Measurements from ENCODE around the gene FIGN. TPM values are rescaled to one million over a fixed set of nuclear protein-coding genes. Genes with fewer than 3 reads are reported as not detected.

The FIGN gene
- total and polyA plus RNA-seq, 2 of the 8 experiments (the other 6 are each of a cell fraction or from before 2014, with no cell fraction given): 5.0 to 22.8 TPM

- TF ChIP-seq RAD21 (IDR thresholded peaks at IDR 0.05 in 1 of 2, conservative IDR thresholded peaks at IDR 0.05 in 1 of 2; ENCODE audit: low read depth in 2 of 2, low read length in 2 of 2): no peak
- TF ChIP-seq SRF (IDR thresholded peaks at IDR 0.05; ENCODE audit: low read depth, low read length): no peak
- TF ChIP-seq BACH1 (IDR thresholded peaks at IDR 0.05; ENCODE audit: low read length): no peak
- no peak for TF ChIP-seq YY1 (IDR thresholded peaks at IDR 0.05; ENCODE audit: low read depth, low read length)
- TF ChIP-seq POLR2A (IDR thresholded peaks at IDR 0.05; ENCODE audit: control extremely low read depth in 1 of 2, low read depth in 2 of 2, low read length in 2 of 2): no peak
- TF ChIP-seq ASH2L (IDR thresholded peaks at IDR 0.05; ENCODE audit: low read length): no peak
These were observed 49.4 kb upstream of the FIGN start (continued) for GRCh38 chr2:163785162-163785561.

Measured in H1 (cell line).